GM18520 (cell line): Measurements from ENCODE around the gene ARPC3.
"Not testable (repeated sequence)": the region's sequence is repeated elsewhere in the genome, so short reads cannot be mapped to it uniquely, and the experiment has no call there.

Source experiments
- ATAC-seq: cut with Tn5 transposase; IDR thresholded peaks from one replicate; pipeline ENCODE4 v1.9.1; 2021; ENCODE audit not compliant: unreplicated experiment

ARPC3 gene

GRCh38 chr12:110420644-110421043 is 29.5 kb downstream of the ARPC3 start:
- not testable (repeated sequence) for ATAC-seq

- ATAC-seq, result not testable (repeated sequence)
These were observed 33.0 kb downstream of the ARPC3 start for GRCh38 chr12:110417113-110417512.

GRCh38 chr12:110410086-110410485 is 40.1 kb downstream of the ARPC3 start:
- ATAC-seq, result not testable (repeated sequence)

DNA sequence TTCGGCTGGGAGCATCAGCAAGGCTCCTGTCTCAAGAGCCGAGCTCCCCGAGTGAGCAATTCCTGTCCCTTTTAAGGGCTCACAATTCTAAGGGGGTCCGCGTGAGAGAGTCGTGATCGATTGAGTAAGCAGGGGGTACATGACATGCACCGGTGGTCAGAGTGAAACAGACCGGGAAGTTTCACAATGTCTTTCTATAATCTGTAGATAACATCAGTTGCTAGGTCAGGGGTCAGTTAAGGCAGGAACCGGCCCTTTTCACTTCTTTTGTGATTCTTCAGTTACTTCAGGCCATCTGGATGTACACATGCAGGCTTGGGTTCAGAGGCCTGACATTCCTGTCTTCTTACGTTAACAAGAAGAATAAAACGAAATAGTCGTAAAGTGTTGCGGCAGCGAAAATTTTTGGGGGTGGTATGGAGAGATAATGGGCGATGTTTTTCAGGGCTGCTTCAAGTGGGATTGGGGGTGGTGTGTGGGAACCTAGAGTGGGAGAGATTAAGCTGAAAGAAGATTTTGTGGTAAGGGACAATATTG is 44.9 kb downstream of the ARPC3 start:
- not testable (repeated sequence) for ATAC-seq

- no peak for ATAC-seq
These were observed 46.0 kb downstream of the ARPC3 start for GRCh38 chr12:110403976-110404682.

- ATAC-seq, result no peak
These were observed 46.8 kb downstream of the ARPC3 start, which contains the start of gene ANAPC7 for GRCh38 chr12:110403146-110403975. ANAPC7 (minus strand) TSS chr12:110403708; CDS start chr12:110403627, 81 bp downstream.
